ENCODE results near the gene XRN2. TPM values are rescaled to one million over a fixed set of nuclear protein-coding genes. Genes with fewer than 3 reads are reported as not detected.

XRN2 gene
- total RNA-seq, 1 donor from 2014 or later = 46.1 TPM

DNA sequence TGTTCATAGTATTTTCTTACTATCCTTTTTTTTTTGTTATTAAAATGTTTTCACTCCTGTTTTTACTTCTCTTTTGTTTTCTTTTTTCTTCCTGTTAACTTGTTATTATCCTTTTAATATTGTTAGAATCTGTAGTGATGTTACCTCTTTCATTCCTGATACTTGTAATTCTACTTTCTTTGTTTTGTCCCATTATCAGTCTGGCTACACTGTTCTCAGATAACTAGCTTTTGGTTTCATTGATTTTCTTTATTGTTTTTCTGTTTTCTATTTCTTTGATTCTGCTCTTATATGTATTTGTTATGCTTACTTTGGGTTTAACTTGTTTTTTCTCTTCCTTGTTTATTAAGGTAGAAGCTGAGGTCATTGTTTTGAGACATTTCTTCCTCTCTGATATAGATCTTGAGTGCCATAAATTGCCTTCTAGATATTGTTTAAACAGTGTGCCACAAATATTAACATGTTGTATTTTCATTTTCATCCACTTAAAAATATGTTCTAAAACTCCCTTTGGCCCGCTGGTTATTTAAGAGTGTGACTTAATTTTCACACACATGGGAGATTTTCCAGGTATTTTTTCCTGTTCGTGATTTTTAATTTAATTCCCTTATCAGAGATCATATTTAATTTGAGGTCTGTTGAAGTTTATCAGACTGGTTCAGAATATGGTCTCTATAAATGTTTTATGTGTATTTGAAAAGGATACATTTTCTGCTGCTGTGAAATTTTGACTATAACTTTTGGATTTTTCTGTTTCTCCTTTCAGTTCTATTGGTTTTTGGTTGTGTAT lies 6.7 kb downstream of the XRN2 start:
- TF ChIP-seq, protein P1, sequence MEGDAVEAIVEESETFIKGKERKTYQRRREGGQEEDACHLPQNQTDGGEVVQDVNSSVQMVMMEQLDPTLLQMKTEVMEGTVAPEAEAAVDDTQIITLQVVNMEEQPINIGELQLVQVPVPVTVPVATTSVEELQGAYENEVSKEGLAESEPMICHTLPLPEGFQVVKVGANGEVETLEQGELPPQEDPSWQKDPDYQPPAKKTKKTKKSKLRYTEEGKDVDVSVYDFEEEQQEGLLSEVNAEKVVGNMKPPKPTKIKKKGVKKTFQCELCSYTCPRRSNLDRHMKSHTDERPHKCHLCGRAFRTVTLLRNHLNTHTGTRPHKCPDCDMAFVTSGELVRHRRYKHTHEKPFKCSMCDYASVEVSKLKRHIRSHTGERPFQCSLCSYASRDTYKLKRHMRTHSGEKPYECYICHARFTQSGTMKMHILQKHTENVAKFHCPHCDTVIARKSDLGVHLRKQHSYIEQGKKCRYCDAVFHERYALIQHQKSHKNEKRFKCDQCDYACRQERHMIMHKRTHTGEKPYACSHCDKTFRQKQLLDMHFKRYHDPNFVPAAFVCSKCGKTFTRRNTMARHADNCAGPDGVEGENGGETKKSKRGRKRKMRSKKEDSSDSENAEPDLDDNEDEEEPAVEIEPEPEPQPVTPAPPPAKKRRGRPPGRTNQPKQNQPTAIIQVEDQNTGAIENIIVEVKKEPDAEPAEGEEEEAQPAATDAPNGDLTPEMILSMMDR (IDR thresholded peaks at IDR 0.05) = no peak
- Mint-ChIP-seq H3K27ac (ENCODE audit: unreplicated experiment) (no peak overlapping the region), H3K36me3 (ENCODE audit: low read depth) (no peaks in the 10 kb centered on the region), H3K4me1 (ENCODE audit: low read depth) (peaks cover 38% of the 10 kb centered on the region), H3K9me3 (ENCODE audit: low read depth) (no peaks in the 10 kb centered on the region), H3K27me3 (ENCODE audit: low read depth) (no peaks in the 10 kb centered on the region), H3K4me3 (ENCODE audit: unreplicated experiment) (no peak overlapping the region)
- DNase-seq (ENCODE audit: low spot score) = no peak

DNA sequence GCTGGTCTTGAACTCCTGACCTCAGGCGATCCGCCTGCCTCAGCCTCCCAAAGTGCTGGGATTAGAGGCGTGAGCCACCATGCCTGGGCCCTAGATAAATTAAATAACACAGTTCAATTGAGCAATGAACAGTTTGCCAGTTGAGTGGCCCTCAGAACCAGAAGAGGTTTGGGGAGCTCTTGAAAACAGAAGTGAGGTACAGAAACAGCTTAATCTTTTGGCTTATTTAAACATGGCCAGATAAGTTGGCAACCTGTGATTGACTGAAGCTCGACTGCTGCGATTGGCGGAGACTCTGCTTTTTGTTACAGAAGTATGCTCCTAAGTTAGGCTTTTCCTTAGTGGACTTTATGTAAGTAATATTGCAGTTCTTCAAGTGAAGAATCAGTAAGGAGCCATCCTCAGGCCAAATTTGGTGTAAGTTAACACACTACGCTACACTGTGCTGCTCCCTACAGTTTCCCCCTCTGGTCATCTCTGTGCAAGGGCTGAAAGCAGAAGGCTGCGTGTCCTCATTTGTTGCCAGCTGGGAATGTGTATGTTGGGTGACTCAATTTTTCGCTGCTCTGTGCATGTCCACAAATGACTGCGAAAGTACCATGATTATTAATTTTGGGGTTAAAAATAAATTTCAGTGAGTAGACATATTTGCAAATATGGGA lies 9.8 kb downstream of the XRN2 start:
- no peak overlapping the region for H3K27ac Mint-ChIP-seq (ENCODE audit: unreplicated experiment)
- H3K27me3 Mint-ChIP-seq (ENCODE audit: low read depth) = no peaks in the 10 kb centered on the region
- H3K36me3 Mint-ChIP-seq (ENCODE audit: low read depth) = no peaks in the 10 kb centered on the region

DNA sequence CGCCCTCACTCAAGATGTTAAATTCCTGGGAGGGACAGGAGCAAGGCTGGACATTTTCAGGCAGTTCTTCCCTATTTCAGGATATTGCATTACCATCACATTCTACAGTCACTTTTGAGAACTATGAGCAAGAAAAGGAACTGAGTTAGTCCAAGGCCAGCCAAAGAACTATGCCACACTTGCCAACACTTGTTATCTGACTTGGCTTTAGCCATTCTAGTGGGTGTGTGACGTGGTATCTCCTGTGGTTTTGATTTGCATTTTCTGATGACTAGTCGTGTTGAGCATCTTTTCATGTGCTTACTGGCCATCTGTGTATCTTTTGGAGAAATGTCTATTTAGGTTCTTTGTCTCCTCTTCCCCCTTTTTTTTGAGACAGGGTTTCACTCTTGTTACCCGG lies 12.0 kb downstream of the XRN2 start:
- no peak for DNase-seq (ENCODE audit: low spot score)
- H3K9me3 Mint-ChIP-seq (ENCODE audit: low read depth) = no peaks in the 10 kb centered on the region
- no peak overlapping the region for H3K4me3 Mint-ChIP-seq (ENCODE audit: unreplicated experiment)
- peaks cover 40% of the 10 kb centered on the region for H3K4me1 Mint-ChIP-seq (ENCODE audit: low read depth)
- no peaks in the 10 kb centered on the region for H3K27me3 Mint-ChIP-seq (ENCODE audit: low read depth)
- no peak overlapping the region for H3K27ac Mint-ChIP-seq (ENCODE audit: unreplicated experiment)
- TF ChIP-seq, protein P1 (IDR thresholded peaks at IDR 0.05) = no peak
- H3K36me3 Mint-ChIP-seq (ENCODE audit: low read depth) = no peaks in the 10 kb centered on the region

More for the DNA sequence above, 9.8 kb downstream of the XRN2 start:
- peaks cover 47% of the 10 kb centered on the region for H3K4me1 Mint-ChIP-seq (ENCODE audit: low read depth)
- no peak for DNase-seq (ENCODE audit: low spot score)
- no peak overlapping the region for H3K4me3 Mint-ChIP-seq (ENCODE audit: unreplicated experiment)
- TF ChIP-seq, protein P1 (IDR thresholded peaks at IDR 0.05) = no peak
- H3K9me3 Mint-ChIP-seq (ENCODE audit: low read depth) = no peaks in the 10 kb centered on the region

DNA sequence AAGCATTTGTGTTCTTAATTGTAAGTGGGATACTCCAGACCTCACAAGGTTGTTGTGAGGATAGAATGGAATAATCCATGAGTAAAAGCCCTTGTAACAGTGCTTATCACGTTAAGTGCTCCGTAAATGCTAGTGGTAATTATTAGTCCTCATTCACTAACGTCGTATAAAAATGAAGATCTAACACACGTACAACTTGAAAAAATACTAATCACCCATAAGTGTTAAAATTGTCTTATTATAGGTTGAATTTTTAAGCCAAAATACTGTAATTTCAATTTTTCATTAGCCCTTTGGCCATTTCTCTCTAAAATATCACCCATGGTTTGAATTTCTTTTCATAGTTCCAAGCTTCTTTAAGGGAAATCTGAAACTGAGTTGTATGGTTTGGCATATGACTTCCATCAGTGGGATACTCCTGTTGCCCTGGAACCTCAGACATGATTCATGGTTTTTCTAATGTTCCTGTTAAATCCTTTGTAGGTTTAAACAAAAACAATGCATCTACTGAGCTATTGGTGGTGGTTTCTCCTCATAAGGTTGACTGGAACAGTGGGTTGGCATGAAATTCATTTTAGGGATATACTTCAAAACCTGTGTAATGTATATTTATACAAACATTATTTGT lies 19.1 kb downstream of the XRN2 start:
- no peaks in the 10 kb centered on the region for H3K36me3 Mint-ChIP-seq (ENCODE audit: low read depth)
- TF ChIP-seq, protein P1 (IDR thresholded peaks at IDR 0.05) = no peak
- peaks cover 14% of the 10 kb centered on the region for H3K9me3 Mint-ChIP-seq (ENCODE audit: low read depth)
- H3K27me3 Mint-ChIP-seq (ENCODE audit: low read depth) = no peaks in the 10 kb centered on the region
- no peak overlapping the region for H3K27ac Mint-ChIP-seq (ENCODE audit: unreplicated experiment)
- no peak overlapping the region for H3K4me3 Mint-ChIP-seq (ENCODE audit: unreplicated experiment)
- no peak for DNase-seq (ENCODE audit: low spot score)
- peaks cover 49% of the 10 kb centered on the region for H3K4me1 Mint-ChIP-seq (ENCODE audit: low read depth)

DNA sequence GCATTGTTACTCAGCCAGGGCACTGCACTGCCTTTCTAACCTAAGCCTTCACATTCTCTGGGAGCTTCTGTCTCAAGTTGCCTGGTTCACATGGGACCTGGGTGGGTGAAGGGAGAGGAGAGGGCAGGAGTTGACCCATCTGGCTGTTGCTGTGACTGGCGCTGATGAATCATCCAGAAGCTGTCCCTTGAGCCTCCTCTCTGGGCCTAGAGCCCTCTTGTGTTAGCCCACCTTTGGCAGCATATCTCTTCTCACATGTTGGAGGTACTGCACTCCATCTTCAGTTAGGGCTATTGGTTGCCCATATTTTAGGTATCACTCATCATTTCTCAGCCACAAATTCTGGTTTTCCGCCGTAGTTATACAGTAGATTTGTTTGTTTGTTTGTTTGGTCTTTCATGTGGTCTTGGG lies 19.8 kb downstream of the XRN2 start:
- Mint-ChIP-seq H3K27me3 (ENCODE audit: low read depth) (no peaks in the 10 kb centered on the region), H3K9me3 (ENCODE audit: low read depth) (peaks cover 14% of the 10 kb centered on the region), H3K36me3 (ENCODE audit: low read depth) (no peaks in the 10 kb centered on the region), H3K4me3 (ENCODE audit: unreplicated experiment) (no peak overlapping the region), H3K27ac (ENCODE audit: unreplicated experiment) (no peak overlapping the region), H3K4me1 (ENCODE audit: low read depth) (peaks cover 43% of the 10 kb centered on the region)
- TF ChIP-seq, protein P1 (IDR thresholded peaks at IDR 0.05) = no peak
- DNase-seq (ENCODE audit: low spot score) = no peak

All from chondrocyte (in vitro differentiated cells).